ENCODE results near the gene ZBTB7C.

GRCh38 chr18:48300463-48300961 lies 108.7 kb downstream of the ZBTB7C start:
- TF ChIP-seq CTCF (IDR thresholded peaks at IDR 0.05): no peak
- TF ChIP-seq REST (IDR thresholded peaks at IDR 0.05): no peak

Measured in A549 (cell line).